Stimulated activated naive B cell treated with anti-CD40 and anti-IgM and Interleukin-4, amounts not matched to agents 10 μg/mL and 1 μg/mL and 100 μg/mL, for 72 hours (primary cell): ENCODE measurements around the gene TAS1R3.
A peak's percentile ranks its signal among the peaks of the same experiment; 100 is the strongest.

Experiments used
- ATAC-seq, 2 donors: fragments of 150-1000 bp; cut with Tn5 transposase; replicated peaks; 2 replicates each; pipeline ENCODE4 v1.10.0; 2021; ENCODE audit warnings: moderate library complexity in 1 of 2
- DNase-seq: peaks from one replicate; pipeline ENCODE4 v3.0.0; 2021
- H3K27ac Mint-ChIP-seq: one replicate; pipeline ENCODE4 v1.8.0; 2022; ENCODE audit warnings: mild to moderate bottlenecking, mixed read lengths
- H3K27me3 Mint-ChIP-seq, 2 donors: one replicate each; pipeline ENCODE4 v1.8.0; 2022; ENCODE audit warnings: mixed read lengths in 2 of 2
- H3K36me3 Mint-ChIP-seq, 2 donors: one replicate each; pipeline ENCODE4 v1.8.0; 2022; ENCODE audit warnings: mixed read lengths in 2 of 2, mild to moderate bottlenecking in 1 of 2
- H3K4me1 Mint-ChIP-seq, 2 donors: one replicate each; pipeline ENCODE4 v1.8.0; 2022; ENCODE audit warnings: mixed read lengths in 2 of 2, mild to moderate bottlenecking in 1 of 2
- H3K4me3 Mint-ChIP-seq, 2 donors: one replicate each; pipeline ENCODE4 v1.8.0; 2022; ENCODE audit warnings: mild to moderate bottlenecking in 2 of 2, mixed read lengths in 2 of 2, moderate library complexity in 1 of 2
- H3K9me3 Mint-ChIP-seq, 2 donors: one replicate each; pipeline ENCODE4 v1.8.0; 2022; ENCODE audit warnings: mixed read lengths in 2 of 2, mild to moderate bottlenecking in 1 of 2

The TAS1R3 gene

DNA sequence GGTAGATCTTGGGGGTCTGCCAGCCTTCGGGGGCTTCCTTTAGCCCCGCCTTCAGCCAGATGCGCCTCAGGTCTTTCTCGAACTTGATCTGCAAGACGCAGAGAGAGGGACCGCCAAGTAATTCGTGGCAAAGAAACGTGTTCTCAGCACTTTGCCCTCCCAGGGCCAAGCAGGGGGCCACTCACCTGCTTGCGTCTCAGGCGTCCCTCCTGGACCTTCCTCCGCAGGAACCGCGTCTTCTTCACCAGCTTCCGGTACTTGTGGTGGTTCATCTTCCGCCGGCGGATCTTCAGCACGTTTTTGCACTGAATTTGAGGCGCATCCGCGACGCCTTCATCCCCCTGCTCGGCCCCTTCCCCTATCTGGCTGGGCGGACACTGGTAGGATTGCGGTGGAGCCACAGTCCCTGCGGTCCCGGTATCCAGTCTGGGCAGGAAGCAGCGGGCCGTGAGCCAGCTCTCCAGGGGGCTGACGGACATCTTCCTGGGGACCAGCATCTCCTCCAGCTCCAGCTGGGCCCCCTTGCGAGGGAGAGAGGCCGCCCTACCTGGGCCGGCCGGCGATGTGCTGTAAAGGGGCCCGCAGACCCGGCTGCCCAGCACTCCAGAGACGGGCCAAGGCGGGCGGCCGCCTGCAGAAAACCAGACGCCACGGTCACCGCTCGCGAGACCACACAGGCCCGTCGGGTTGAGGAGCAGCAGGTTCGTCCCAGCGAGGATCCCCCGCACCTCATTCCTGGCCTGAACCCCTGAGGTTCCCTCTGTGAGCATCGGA lies 42.9 kb downstream of the TAS1R3 start:
- Mint-ChIP-seq H3K4me3 (peak overlapping the region; percentile 92 to 95), H3K27ac (peak overlapping the region; percentile 98), H3K36me3 (peaks cover 19 to 34% of the 10 kb centered on the region in 2 donors), H3K27me3 (no peaks in the 10 kb centered on the region), H3K9me3 (no peaks in the 10 kb centered on the region), H3K4me1 (peaks cover 15 to 37% of the 10 kb centered on the region in 2 donors)
- DNase-seq (no peak), ATAC-seq (no peak)

DNA sequence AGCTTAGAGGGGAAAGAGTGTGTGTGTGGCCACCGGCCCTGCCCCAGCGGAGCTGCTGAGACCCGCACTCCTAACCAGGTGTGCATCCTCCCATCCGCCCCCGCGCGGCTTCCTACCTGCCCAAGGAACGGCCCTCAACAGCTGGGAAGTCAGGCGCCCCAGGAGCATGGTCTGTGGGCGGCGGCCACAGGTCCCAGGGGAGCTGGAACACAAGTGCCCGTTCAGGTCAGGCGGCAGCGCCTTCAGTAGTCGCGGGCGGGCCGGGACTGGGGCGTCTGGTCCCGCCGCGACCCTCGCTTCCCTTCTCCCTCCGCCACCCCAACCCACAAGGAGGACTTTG lies 43.5 kb downstream of the TAS1R3 start:
- H3K4me1 Mint-ChIP-seq: peaks cover 15 to 37% of the 10 kb centered on the region in 2 donors
- peak overlapping the region; percentile 92 to 95 for H3K4me3 Mint-ChIP-seq
- no peaks in the 10 kb centered on the region for H3K9me3 Mint-ChIP-seq
- no peaks in the 10 kb centered on the region for H3K27me3 Mint-ChIP-seq
- H3K36me3 Mint-ChIP-seq: peaks cover 22 to 35% of the 10 kb centered on the region in 2 donors
- peak overlapping the region; percentile 98 for H3K27ac Mint-ChIP-seq
- DNase-seq (no peak), ATAC-seq (peak; percentile 5 to 8)

DNA sequence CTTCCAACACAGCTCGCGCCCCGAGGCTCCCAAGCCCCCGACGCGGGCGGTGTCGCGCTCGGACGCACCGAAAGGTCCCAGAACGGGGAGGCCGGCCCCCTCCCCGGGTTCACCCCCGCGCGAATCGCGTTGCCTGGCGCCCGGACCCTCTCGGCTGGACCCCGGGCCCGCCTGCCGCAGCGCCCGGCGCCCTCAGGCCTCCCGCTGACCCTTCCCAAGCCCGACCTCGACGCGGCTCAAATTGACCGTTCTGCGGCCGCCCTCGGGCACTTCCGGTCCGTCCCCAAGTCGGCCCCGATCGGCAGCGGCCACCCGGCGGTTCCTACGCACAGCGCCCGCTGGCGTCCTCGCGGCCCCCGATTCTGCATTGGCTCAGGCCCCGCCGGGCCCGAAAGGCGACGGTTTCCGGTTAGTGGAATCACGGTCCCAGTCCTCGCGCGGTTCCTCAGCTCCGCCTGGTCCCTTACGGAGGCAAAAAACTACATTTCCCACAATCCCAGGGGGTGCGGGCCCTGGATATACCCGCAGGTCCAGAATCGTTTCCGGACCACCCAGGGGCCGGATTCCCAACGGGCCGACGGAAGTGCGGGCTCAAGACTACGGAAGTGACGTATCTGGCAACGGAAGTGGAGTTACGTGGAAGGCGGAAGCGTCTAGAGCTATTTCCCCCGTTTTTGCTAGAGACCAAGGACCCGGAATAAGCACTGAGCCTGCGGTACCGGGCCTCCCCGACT lies 44.0 kb downstream of the TAS1R3 start, which contains the start of gene AURKAIP1:
TSS of gene AURKAIP1 (minus strand) at position 279 of the 734 bp plus-strand sequence. CDS start 451 bp downstream, outside the sequence.
- Mint-ChIP-seq H3K27me3 (no peaks in the 10 kb centered on the region), H3K27ac (peak within 1 kb of the TSS; percentile 98)
- peak; percentile 99 for DNase-seq

DNA sequence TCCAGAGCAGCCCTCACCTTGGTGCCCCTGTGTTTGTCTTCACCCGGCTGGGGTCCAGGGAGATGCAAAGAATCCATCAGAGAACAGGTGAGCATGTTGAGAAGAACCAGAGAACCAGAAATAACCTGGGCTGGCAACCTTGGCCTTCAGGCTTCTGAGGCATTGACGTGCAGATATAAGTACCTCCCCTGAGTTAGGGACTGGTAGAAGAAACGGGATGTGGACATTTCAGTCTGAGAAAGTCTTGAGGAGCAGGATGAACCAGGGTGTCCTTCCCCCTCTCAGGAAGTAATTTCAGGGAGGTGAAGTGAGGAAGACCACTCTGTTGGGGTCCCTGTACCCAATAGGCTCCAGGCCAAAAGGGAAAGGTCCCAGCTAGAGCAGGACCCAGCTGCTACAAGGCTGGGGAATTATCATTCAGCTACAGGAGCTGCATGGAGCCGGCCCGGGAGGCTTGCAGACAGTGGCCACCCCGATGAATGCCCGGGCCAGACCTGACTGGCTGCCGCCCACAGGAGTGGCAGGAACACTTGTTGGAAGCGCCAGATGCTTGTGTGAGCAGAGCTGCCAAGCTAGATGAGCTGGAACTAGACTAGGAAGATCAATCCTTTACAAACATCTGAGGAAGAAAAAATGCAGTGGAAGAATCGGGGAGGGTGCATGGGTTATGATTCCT lies 45.6 kb downstream of the TAS1R3 start:
- no peaks in the 10 kb centered on the region for H3K9me3 Mint-ChIP-seq
- no peaks in the 10 kb centered on the region for H3K27me3 Mint-ChIP-seq
- peak overlapping the region; percentile 75 for H3K27ac Mint-ChIP-seq
- no peak for DNase-seq
- H3K36me3 Mint-ChIP-seq: peaks cover 25 to 41% of the 10 kb centered on the region in 2 donors
- peak overlapping the region in 1 of 2 donors; percentile 95 for H3K4me3 Mint-ChIP-seq
- no peak for ATAC-seq
- H3K4me1 Mint-ChIP-seq: peaks cover 15 to 36% of the 10 kb centered on the region in 2 donors

More for the DNA sequence above, 44.0 kb downstream of the TAS1R3 start, which contains the start of gene AURKAIP1:
- H3K4me1 Mint-ChIP-seq: peaks cover 15 to 37% of the 10 kb centered on the region in 2 donors
- H3K4me3 Mint-ChIP-seq: peak within 1 kb of the TSS; percentile 92 to 95
- H3K9me3 Mint-ChIP-seq: no peaks in the 10 kb centered on the region
- ATAC-seq: peak; percentile 93 to 95
- H3K36me3 Mint-ChIP-seq: peaks cover 22 to 35% of the 10 kb centered on the region in 2 donors

DNA sequence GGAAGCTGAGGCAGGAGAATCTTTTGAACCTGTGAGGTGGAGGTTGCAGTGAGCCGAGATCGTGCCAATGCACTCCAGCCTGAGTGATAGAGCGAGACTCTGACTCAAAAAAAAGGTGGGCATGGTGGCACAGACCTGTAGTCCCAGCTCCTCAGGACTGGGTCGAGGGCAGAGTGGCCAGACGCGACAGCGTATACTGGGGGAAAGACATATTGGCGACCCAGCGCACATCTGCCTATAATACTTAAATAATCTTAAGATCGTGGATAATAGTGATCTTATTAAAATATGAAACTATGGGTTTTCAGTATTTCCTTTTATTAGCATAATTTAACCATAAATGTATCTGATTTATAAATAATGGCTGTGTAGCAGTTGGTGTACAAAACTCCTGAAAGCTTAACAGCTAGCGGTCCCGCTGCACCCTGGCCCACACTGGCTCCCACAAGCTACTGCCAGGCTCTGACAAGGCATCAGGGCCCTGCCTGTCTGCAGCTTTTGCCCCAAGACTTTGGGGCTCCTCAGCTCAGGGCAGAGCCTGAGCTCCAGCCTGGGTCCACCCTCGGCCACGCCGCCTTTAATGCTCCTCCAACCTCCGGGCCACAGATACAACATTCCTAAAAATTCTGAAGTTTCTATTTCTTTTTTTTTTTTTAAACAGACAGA lies 46.6 kb downstream of the TAS1R3 start:
- H3K27me3 Mint-ChIP-seq: no peaks in the 10 kb centered on the region
- peaks cover 32 to 49% of the 10 kb centered on the region in 2 donors for H3K36me3 Mint-ChIP-seq
- H3K4me1 Mint-ChIP-seq: peaks cover 20 to 30% of the 10 kb centered on the region in 2 donors
- ATAC-seq (no peak), DNase-seq (no peak)
- no peak overlapping the region for H3K27ac Mint-ChIP-seq
- H3K4me3 Mint-ChIP-seq: no peak overlapping the region
- H3K9me3 Mint-ChIP-seq: no peaks in the 10 kb centered on the region

DNA sequence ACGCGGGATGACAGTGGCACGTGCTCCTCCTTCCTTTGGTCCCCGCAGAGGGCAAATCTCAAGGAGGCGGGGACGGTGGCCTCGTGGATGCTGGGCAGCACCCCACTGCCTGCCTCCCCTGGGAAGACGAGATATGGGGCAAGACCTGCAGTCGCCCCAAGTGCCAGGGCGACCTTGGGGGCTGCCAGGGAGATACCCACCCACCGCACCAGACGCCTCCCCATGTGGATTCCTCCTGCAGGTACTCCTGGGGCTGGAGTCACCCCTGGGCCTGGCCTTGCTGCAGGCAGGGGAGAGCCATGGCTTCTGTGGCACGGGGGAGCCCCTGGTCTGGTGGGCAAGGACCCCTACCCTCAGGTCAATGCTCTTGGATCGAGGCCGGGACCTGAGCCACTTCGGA lies 49.8 kb downstream of the TAS1R3 start:
- Mint-ChIP-seq H3K36me3 (peaks cover 33 to 41% of the 10 kb centered on the region in 2 donors), H3K9me3 (no peaks in the 10 kb centered on the region), H3K27ac (no peak overlapping the region), H3K4me1 (peaks cover 12 to 18% of the 10 kb centered on the region in 2 donors), H3K4me3 (no peak overlapping the region), H3K27me3 (no peaks in the 10 kb centered on the region)
- DNase-seq (no peak), ATAC-seq (no peak)

DNA sequence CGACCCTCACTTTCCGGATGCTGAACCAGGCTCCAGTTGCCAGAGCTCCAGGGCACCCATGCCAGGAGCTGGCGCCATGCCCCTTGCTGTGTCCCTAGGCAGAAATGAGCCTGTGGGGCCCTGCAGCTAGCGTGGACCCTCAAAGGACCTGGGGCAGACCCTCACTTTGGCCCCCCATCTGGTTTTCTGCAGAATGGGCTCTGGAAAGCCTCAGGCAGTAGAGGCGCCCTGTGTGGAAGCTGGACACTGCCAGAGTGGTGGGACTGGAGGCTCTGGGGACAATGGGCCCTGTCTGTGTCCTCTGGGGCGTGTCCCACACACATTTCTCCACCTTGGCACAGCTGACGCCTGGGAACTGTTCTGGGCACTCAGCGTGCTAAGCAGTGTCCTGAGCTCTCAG lies 50.2 kb downstream of the TAS1R3 start:
- Mint-ChIP-seq H3K4me3 (no peak overlapping the region), H3K27ac (no peak overlapping the region), H3K36me3 (peaks cover 38 to 43% of the 10 kb centered on the region in 2 donors), H3K4me1 (peaks cover 12 to 15% of the 10 kb centered on the region in 2 donors), H3K9me3 (no peaks in the 10 kb centered on the region), H3K27me3 (no peaks in the 10 kb centered on the region)
- no peak for DNase-seq
- ATAC-seq: no peak
